ENCODE measurements around the gene MIA3. TPM values are rescaled to one million over a fixed set of nuclear protein-coding genes. Genes with fewer than 3 reads are reported as not detected.

Gene MIA3
- total RNA-seq, 1 donor from 2014 or later: 22.8 TPM

- Histone ChIP-seq H3K4me3 (no peak overlapping the region), H3K27ac (peak overlapping the region in 1 of 2 donors; percentile 51), H3K36me3 (peaks cover 38 to 61% of the 10 kb centered on the region in 2 donors), H3K9me3 (no peaks in the 10 kb centered on the region), H3K27me3 (no peaks in the 10 kb centered on the region), H3K4me1 (peaks cover 3 to 8% of the 10 kb centered on the region in 2 donors)
- TF ChIP-seq CTCF (IDR thresholded peaks at IDR 0.05): no peak
- DNase-seq (ENCODE audit: low spot score in 2 of 2): no peak
- intact Hi-C loops (cut with DNase I): no loop called here
These were observed 12.1 kb downstream of the MIA3 start for GRCh38 chr1:222629921-222630535.

GRCh38 chr1:222631611-222632208 lies 13.8 kb downstream of the MIA3 start:
- intact Hi-C loops (cut with DNase I): no loop called here
- Histone ChIP-seq H3K4me1 (peaks cover 3 to 8% of the 10 kb centered on the region in 2 donors), H3K27me3 (no peaks in the 10 kb centered on the region), H3K36me3 (peaks cover 28 to 52% of the 10 kb centered on the region in 2 donors), H3K9me3 (no peaks in the 10 kb centered on the region), H3K27ac (no peak overlapping the region), H3K4me3 (no peak overlapping the region)
- no peak for DNase-seq (ENCODE audit: low spot score in 2 of 2)
- TF ChIP-seq CTCF (IDR thresholded peaks at IDR 0.05): no peak

- Histone ChIP-seq H3K27me3 (no peaks in the 10 kb centered on the region), H3K4me3 (no peak overlapping the region), H3K27ac (no peak overlapping the region), H3K4me1 (peaks cover under 1 to 5% of the 10 kb centered on the region in 2 donors), H3K9me3 (no peaks in the 10 kb centered on the region), H3K36me3 (peaks cover 27 to 51% of the 10 kb centered on the region in 2 donors)
- no peak for DNase-seq (ENCODE audit: low spot score in 2 of 2)
- intact Hi-C loops (cut with DNase I): no loop called here
- no peak for TF ChIP-seq CTCF (IDR thresholded peaks at IDR 0.05)
These were observed 14.9 kb downstream of the MIA3 start for GRCh38 chr1:222632749-222633148.

GRCh38 chr1:222634180-222635013 lies 16.5 kb downstream of the MIA3 start:
- H3K4me3 ChIP-seq: no peak overlapping the region
- H3K9me3 ChIP-seq: no peaks in the 10 kb centered on the region
- H3K36me3 ChIP-seq: peaks cover 27 to 46% of the 10 kb centered on the region in 2 donors
- peak; percentile 71 to 89 (median 75) for TF ChIP-seq CTCF (IDR thresholded peaks at IDR 0.05)
- H3K27ac ChIP-seq: peak overlapping the region in 1 of 2 donors; percentile 51
- no peaks in the 10 kb centered on the region for H3K27me3 ChIP-seq
- peak in 1 of 2 donors; percentile 84 for DNase-seq (ENCODE audit: low spot score in 2 of 2)
- H3K4me1 ChIP-seq: peaks cover 0 to 5% of the 10 kb centered on the region in 2 donors
- intact Hi-C loops (cut with DNase I): loop anchor here (1.0 kb wide), 2 partner anchors 45 to 169 kb away; partner anchors contain the start of gene TAF1A

GRCh38 chr1:222641269-222641948 lies 23.5 kb downstream of the MIA3 start:
- Histone ChIP-seq H3K4me1 (peaks cover 0 to 11% of the 10 kb centered on the region in 2 donors), H3K27ac (no peak overlapping the region), H3K4me3 (no peak overlapping the region), H3K36me3 (peaks cover 6 to 10% of the 10 kb centered on the region in 2 donors), H3K9me3 (no peaks in the 10 kb centered on the region), H3K27me3 (no peaks in the 10 kb centered on the region)
- no peak for TF ChIP-seq CTCF (IDR thresholded peaks at IDR 0.05)
- DNase-seq (ENCODE audit: low spot score in 2 of 2): no peak
- intact Hi-C loops (cut with DNase I): loop anchor here (5.0 to 10.0 kb wide), 2 partner anchors 899 to 1063 kb away; partner anchors contain the start of gene DUSP10

Measured in ascending aorta (tissue), 2 donors.